Measurements from ENCODE around the gene SLC29A3.

The SLC29A3 gene

GRCh38 chr10:71309919-71310318 lies 9.1 kb upstream of the SLC29A3 start:
- Histone ChIP-seq H3F3A (ENCODE audit: insufficient read depth) (no peaks in the 10 kb centered on the region), H3K4me2 (ENCODE audit: low read depth, low read length, poor library complexity, severe bottlenecking) (no peak overlapping the region), H3K27ac (ENCODE audit: low read depth, low read length) (no peak overlapping the region), H2AFZ (ENCODE audit: low read depth, low read length, severe bottlenecking) (no peak overlapping the region), H3K9me2 (replicated peaks; ENCODE audit: insufficient read depth, low read length) (no peaks in the 10 kb centered on the region), H3K79me2 (ENCODE audit: insufficient read depth, low read length) (no peaks in the 10 kb centered on the region), H3K9me3 (ENCODE audit: insufficient read depth, low read length) (no peaks in the 10 kb centered on the region), H3K9ac (ENCODE audit: low read length) (no peak overlapping the region), H3K27me3 (ENCODE audit: low read length) (no peaks in the 10 kb centered on the region), H3K4me3 (ENCODE audit: insufficient read depth, low read length, poor library complexity, severe bottlenecking) (no peak overlapping the region), H4K20me1 (ENCODE audit: low read depth, low read length) (no peaks in the 10 kb centered on the region), H3K36me3 (ENCODE audit: low read length) (no peaks in the 10 kb centered on the region)
- TF ChIP-seq EZH2phosphoT487 (conservative IDR thresholded peaks at IDR 0.05; ENCODE audit: low read length) (no peak), CTCF (IDR thresholded peaks at IDR 0.05; ENCODE audit: insufficient read depth, low read length, poor library complexity, severe bottlenecking) (no peak)

- H3K27me3 ChIP-seq (ENCODE audit: low read length) = no peaks in the 10 kb centered on the region
- no peaks in the 10 kb centered on the region for H3K36me3 ChIP-seq (ENCODE audit: low read length)
- no peak overlapping the region for H3K27ac ChIP-seq (ENCODE audit: low read depth, low read length)
- no peak overlapping the region for H3K4me2 ChIP-seq (ENCODE audit: low read depth, low read length, poor library complexity, severe bottlenecking)
- H3F3A ChIP-seq (ENCODE audit: insufficient read depth) = no peaks in the 10 kb centered on the region
- H2AFZ ChIP-seq (ENCODE audit: low read depth, low read length, severe bottlenecking) = no peak overlapping the region
- no peaks in the 10 kb centered on the region for H3K79me2 ChIP-seq (ENCODE audit: insufficient read depth, low read length)
- H3K4me3 ChIP-seq (ENCODE audit: insufficient read depth, low read length, poor library complexity, severe bottlenecking) = no peak overlapping the region
- no peaks in the 10 kb centered on the region for H3K9me3 ChIP-seq (ENCODE audit: insufficient read depth, low read length)
- no peak overlapping the region for H3K9ac ChIP-seq (ENCODE audit: low read length)
- no peaks in the 10 kb centered on the region for H4K20me1 ChIP-seq (ENCODE audit: low read depth, low read length)
- H3K9me2 ChIP-seq (replicated peaks; ENCODE audit: insufficient read depth, low read length) = no peaks in the 10 kb centered on the region
- TF ChIP-seq CTCF (IDR thresholded peaks at IDR 0.05; ENCODE audit: insufficient read depth, low read length, poor library complexity, severe bottlenecking) = no peak
- TF ChIP-seq EZH2phosphoT487 (conservative IDR thresholded peaks at IDR 0.05; ENCODE audit: low read length) = no peak
These were observed 6.8 kb upstream of the SLC29A3 start for GRCh38 chr10:71312220-71312619.

DNA sequence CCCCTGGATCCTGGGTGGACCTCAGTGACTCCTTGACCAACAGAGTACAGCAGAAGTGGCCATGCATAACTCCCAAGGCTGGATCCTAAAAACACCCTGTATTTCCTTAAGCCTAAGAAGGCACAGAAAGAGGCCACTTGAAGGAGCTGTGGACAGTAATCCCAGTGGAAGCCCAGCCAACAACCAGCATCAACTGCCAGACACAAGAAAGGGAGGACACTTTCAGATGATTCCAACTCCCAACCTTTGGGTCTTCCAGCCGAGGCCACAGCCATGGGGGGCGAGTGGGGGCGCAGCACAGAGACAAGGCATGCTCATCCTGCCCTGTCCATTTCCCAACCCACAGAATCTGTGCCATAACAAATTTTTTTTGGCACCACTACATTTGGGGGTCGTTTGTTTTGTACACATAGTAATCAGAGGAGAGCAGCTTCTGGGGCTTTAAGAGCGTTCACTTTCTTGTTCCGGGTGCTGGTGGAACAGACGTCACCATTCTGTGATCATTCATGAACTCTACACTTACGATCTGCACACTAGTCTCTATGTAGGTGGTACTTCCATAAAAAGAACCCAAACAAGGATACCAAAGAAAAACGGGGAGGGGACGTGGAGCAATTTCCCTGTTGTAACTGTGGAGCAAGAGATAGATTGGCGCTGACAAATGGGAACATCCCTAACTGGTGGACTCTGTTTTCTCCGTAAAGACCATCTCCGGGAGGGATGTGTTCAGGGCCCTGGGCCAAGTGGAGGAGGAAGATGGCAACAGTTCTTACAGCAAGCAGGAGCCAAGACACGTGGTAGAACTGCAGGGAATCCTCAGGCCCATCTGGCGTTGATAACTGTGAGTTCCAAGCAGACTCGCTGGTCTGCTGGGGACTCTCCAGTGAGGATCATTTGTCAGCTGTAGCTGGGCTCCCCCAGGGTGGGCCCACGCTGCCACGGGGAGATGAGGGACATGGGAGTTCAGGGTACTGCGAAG lies 6.0 kb upstream of the SLC29A3 start:
- no peak overlapping the region for H3K4me2 ChIP-seq (ENCODE audit: low read depth, low read length, poor library complexity, severe bottlenecking)

More for the DNA sequence above, 6.0 kb upstream of the SLC29A3 start:
- Histone ChIP-seq H3K4me3 (ENCODE audit: insufficient read depth, low read length, poor library complexity, severe bottlenecking) (no peak overlapping the region), H3F3A (ENCODE audit: insufficient read depth) (no peaks in the 10 kb centered on the region), H3K27me3 (ENCODE audit: low read length) (no peaks in the 10 kb centered on the region), H3K36me3 (ENCODE audit: low read length) (no peaks in the 10 kb centered on the region), H4K20me1 (ENCODE audit: low read depth, low read length) (no peaks in the 10 kb centered on the region), H3K27ac (ENCODE audit: low read depth, low read length) (no peak overlapping the region), H2AFZ (ENCODE audit: low read depth, low read length, severe bottlenecking) (no peak overlapping the region), H3K9me3 (ENCODE audit: insufficient read depth, low read length) (no peaks in the 10 kb centered on the region), H3K79me2 (ENCODE audit: insufficient read depth, low read length) (no peaks in the 10 kb centered on the region), H3K9me2 (replicated peaks; ENCODE audit: insufficient read depth, low read length) (no peaks in the 10 kb centered on the region), H3K9ac (ENCODE audit: low read length) (no peak overlapping the region)
- TF ChIP-seq CTCF (IDR thresholded peaks at IDR 0.05; ENCODE audit: insufficient read depth, low read length, poor library complexity, severe bottlenecking) (no peak), EZH2phosphoT487 (conservative IDR thresholded peaks at IDR 0.05; ENCODE audit: low read length) (no peak)
